HepG2 (cell line): ENCODE results near the gene CDK8. TPM values are rescaled to one million over a fixed set of nuclear protein-coding genes. Genes with fewer than 3 reads are reported as not detected.

Experiments used
- ATAC-seq: fragments of 200-7000 bp; cut with Tn5 transposase; 3 replicates; pipeline ENCODE4 v1.9.1; 2020; ENCODE audit warnings: mild to moderate bottlenecking, moderate library complexity
- BruUV-seq: library from RNA; stranded (reverse); fragments of 400-500 nt; replicated peaks from 2 replicates; lab custom pipeline; 2021; lab: Mats Ljungman, UMichigan
- CTCF ChIA-PET: fragments of 300-600 bp; formaldehyde crosslinking; extraction: SDS; loops from one replicate; lab custom pipeline; 2021; ENCODE audit warnings: low total read pairs, inconsistent platforms, low intra/inter-chr PET ratio; lab: Yijun Ruan, JAX
- POLR2A ChIA-PET: fragments of 350-600 bp; sonication (Branson Sonifier 250); formaldehyde crosslinking; loops from one replicate; lab custom pipeline; 2020; ENCODE audit warnings: antibody characterized with exemption, inconsistent platforms; lab: Yijun Ruan, JAX
- DNase-seq: peaks from one replicate; pipeline ENCODE4 v3.0.0-alpha.2; 2015; ENCODE audit warnings: low spot score
- FAIRE-seq: peaks from 3 replicates; lab custom pipeline; 2011; peaks lifted over from hg19 to GRCh38; lab: Jason Lieb, UNC
- H2AFZ ChIP-seq: one replicate; pipeline ENCODE4 v1.6.1; 2011; ENCODE audit warnings: low read length, inconsistent platforms
- H3K27ac ChIP-seq: fragments of 300-600 bp; 3 replicates; pipeline ENCODE4 v1.8.0; 2011; ENCODE audit warnings: mixed run types, mild to moderate bottlenecking, mixed read lengths, low read length, inconsistent platforms; ENCODE audit not compliant: insufficient read depth; ENCODE audit errors: extremely low read length
- H3K27me3 ChIP-seq, 2 experiments: fragments of 200-600 bp in 1 of 2; 2 replicates in 1 of 2; 3 replicates in 1 of 2; pipeline versions ENCODE4 v1.6.0 to v1.8.0; 2011; ENCODE audit warnings: low read length in 2 of 2, mild to moderate bottlenecking in 2 of 2, moderate library complexity in 2 of 2, inconsistent platforms in 1 of 2; ENCODE audit not compliant: insufficient read depth in 2 of 2, control insufficient read depth in 1 of 2
- H3K36me3 ChIP-seq, 2 experiments: fragments of 200-600 bp in 1 of 2; replicated peaks in 1 of 2; 2 replicates in 1 of 2; 3 replicates in 1 of 2; pipeline versions ENCODE4 v1.5.1 to v1.8.0; 2011; ENCODE audit warnings: low read length in 2 of 2, inconsistent platforms in 1 of 2; ENCODE audit not compliant: insufficient read depth in 2 of 2, control insufficient read depth in 1 of 2
- H3K4me1 ChIP-seq: 2 replicates; pipeline ENCODE4 v1.5.1; 2012; ENCODE audit warnings: low read length, inconsistent platforms; ENCODE audit not compliant: insufficient read depth
- H3K4me2 ChIP-seq: 2 replicates; pipeline ENCODE4 v1.6.0; 2011; ENCODE audit warnings: low read depth, low read length, inconsistent platforms
- H3K4me3 ChIP-seq, 3 experiments: fragments of 200-600 bp in 1 of 3; sonication (generic), shearing (Covaris generic) in 1 of 3; replicated peaks in 1 of 3; 2 replicates each; pipeline ENCODE4 v1.5.1; 2011 to 2016; ENCODE audit warnings: low read length in 3 of 3, inconsistent platforms in 2 of 3, low read depth in 2 of 3, mild to moderate bottlenecking in 2 of 3, control low read depth in 1 of 3, mixed read lengths in 1 of 3; ENCODE audit not compliant: insufficient read depth in 1 of 3
- H3K79me2 ChIP-seq: one replicate; pipeline ENCODE4 v1.6.1; 2011; ENCODE audit warnings: low read length, inconsistent platforms; ENCODE audit not compliant: insufficient read depth
- H3K9ac ChIP-seq: 2 replicates; pipeline ENCODE4 v1.6.0; 2011; ENCODE audit warnings: mild to moderate bottlenecking, low read depth, low read length, inconsistent platforms; ENCODE audit not compliant: insufficient read depth
- H3K9me3 ChIP-seq: 2 replicates; pipeline ENCODE4 v1.5.1; 2012; ENCODE audit warnings: mild to moderate bottlenecking, low read length
- H4K20me1 ChIP-seq: 2 replicates; pipeline ENCODE4 v1.6.0; 2011; ENCODE audit warnings: inconsistent platforms, mild to moderate bottlenecking, low read length, moderate library complexity; ENCODE audit not compliant: insufficient read depth
- CHCHD3 ChIP-seq: sonication (generic); formaldehyde crosslinking; IDR thresholded peaks from 2 replicates; pipeline ENCODE4 v1.8.0; 2022; ENCODE audit warnings: mild to moderate bottlenecking, missing genetic modification reagents, moderate library complexity
- MAFF ChIP-seq: IDR thresholded peaks from 2 replicates; pipeline ENCODE4 v1.6.1; 2011; ENCODE audit warnings: low read depth, low read length, improper control_type of control experiment
- MAFK ChIP-seq, 2 experiments: IDR thresholded peaks in 1 of 2; conservative IDR thresholded peaks in 1 of 2; 2 replicates each; pipeline ENCODE4 v1.6.1; 2011; ENCODE audit warnings: improper control_type of control experiment in 2 of 2, low read length in 2 of 2
- NRL ChIP-seq: sonication (generic); formaldehyde crosslinking; IDR thresholded peaks from 2 replicates; pipeline ENCODE4 v1.5.0; 2020; ENCODE audit warnings: missing genetic modification reagents, mild to moderate bottlenecking, moderate library complexity, borderline replicate concordance
- SYNCRIP ChIP-seq: fragments of 200-400 bp; formaldehyde crosslinking; IDR thresholded peaks from 2 replicates; pipeline ENCODE4 v1.6.1; 2018; ENCODE audit warnings: mild to moderate bottlenecking, low read depth, low read length; ENCODE audit not compliant: insufficient read depth
- TIGD3 ChIP-seq: sonication (generic); formaldehyde crosslinking; IDR thresholded peaks from 2 replicates; pipeline ENCODE4 v1.5.1; 2020; ENCODE audit warnings: mild to moderate bottlenecking, missing genetic modification reagents, borderline replicate concordance
- ZNF251 ChIP-seq: sonication (generic); formaldehyde crosslinking; IDR thresholded peaks from 2 replicates; pipeline ENCODE4 v1.9.0; 2021; ENCODE audit warnings: mild to moderate bottlenecking, missing genetic modification reagents
- WGBS: methylation state at CpG from one replicate; pipeline ENCODE4 v1.1.6; 2017; ENCODE audit warnings: low lambda C conversion rate; 5-methylcytosine and 5-hydroxymethylcytosine counted together
- in situ Hi-C: cut with HindIII; loops from 2 replicates; pipeline ENCODE4 v1.10.0; 2017; ENCODE audit warnings: low pct_unique_long_range_greater_than_20kb; ENCODE audit not compliant: extremely low pct_ligation_motif_present
- intact Hi-C: fragments of 100-400 bp; cut with micrococcal nuclease; formaldehyde crosslinking; loops from one replicate; pipeline ENCODE4 v1.10.0; 2022; ENCODE audit not compliant: unreplicated experiment
- polyA plus RNA-seq, 8 experiments: library from polyadenylated mRNA; depleted of rRNA in 3 of 8; stranded (reverse) in 7 of 8; unstranded in 1 of 8; fragments of >200 nt; fragmentation: Illumina TruSeq in 4 of 8; extraction: Trizol in 4 of 8; gene quantifications; 2 replicates each; pipeline versions ENCODE4 v1.2.1 to v1.2.3, GENCODE V29; 2011 to 2016; ENCODE audit warnings: low read depth in 4 of 8, missing spikeins in 1 of 8, mixed read lengths in 1 of 8; ENCODE audit not compliant: insufficient read depth in 1 of 8
- total RNA-seq, 5 experiments: library from RNA; depleted of rRNA; stranded (reverse); fragments of >200 nt; fragmentation: Illumina TruSeq; extraction: Trizol; gene quantifications; 2 replicates each; pipeline ENCODE4 v1.2.3, GENCODE V29; 2016; ENCODE audit warnings: low read depth in 1 of 5

The CDK8 gene
- total and polyA plus RNA-seq, 2 of the 13 experiments (the other 11 are each of a cell fraction or from before 2014, with no cell fraction given): 15.8 to 16.4 TPM

DNA sequence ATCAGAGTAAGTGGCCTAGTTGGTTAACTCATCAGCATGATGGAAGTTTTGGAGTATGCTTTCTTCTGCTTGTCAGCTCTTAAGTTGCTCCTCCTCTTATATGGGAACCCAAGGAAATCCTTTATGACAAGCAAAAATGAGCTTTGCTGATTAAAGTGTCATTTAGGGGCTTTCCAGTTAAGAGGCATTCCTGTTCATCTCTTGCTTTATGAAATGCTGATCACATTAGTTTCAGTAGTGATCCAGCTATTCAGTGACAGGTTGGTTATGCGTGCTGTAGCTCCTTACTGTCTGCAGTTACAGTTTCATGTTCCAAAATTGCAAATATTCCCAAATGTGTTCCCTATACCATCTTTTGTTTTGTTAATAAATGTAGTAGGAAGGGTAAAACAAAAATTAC lies 146.6 kb downstream of the CDK8 start:
- FAIRE-seq (no peak), ATAC-seq (no peak), DNase-seq (no peak)
- Histone ChIP-seq H3K9ac (no peak overlapping the region), H3K27me3 (no peaks in the 10 kb centered on the region), H4K20me1 (no peaks in the 10 kb centered on the region), H3K79me2 (no peaks in the 10 kb centered on the region), H2AFZ (no peak overlapping the region), H3K4me3 (no peak overlapping the region), H3K4me1 (peaks cover 25% of the 10 kb centered on the region), H3K36me3 (peaks cover 3 to 9% of the 10 kb centered on the region in 2 experiments; a peak in 4 of 5 replicates), H3K27ac (peak overlapping the region; percentile 61), H3K4me2 (no peak overlapping the region), H3K9me3 (no peaks in the 10 kb centered on the region)
- TF ChIP-seq NRL (CRISPR knock-in tag) (no peak), ZNF251 (CRISPR knock-in tag) (no peak), SYNCRIP (no peak), CHCHD3 (CRISPR knock-in tag) (no peak)
- WGBS: 94% methylated on average over 1 of the region's 1 CpG
- intact Hi-C loops: loop anchor here (5.0 kb wide), 1 partner anchor 213 kb away; no protein-coding TSS in a partner anchor
- in situ Hi-C loops: no loop called here
- ChIA-PET CTCF (no interaction called here), POLR2A (no interaction called here)
- no TSS peak for BruUV-seq

- no peaks in the 10 kb centered on the region for H3K27me3 ChIP-seq
- peaks cover 3 to 9% of the 10 kb centered on the region in 2 experiments; a peak in 4 of 5 replicates for H3K36me3 ChIP-seq
- no peak overlapping the region for H2AFZ ChIP-seq
- no peak for DNase-seq
- H3K4me3 ChIP-seq: no peak overlapping the region
- no peak for ATAC-seq
- H3K9me3 ChIP-seq: no peaks in the 10 kb centered on the region
- POLR2A ChIA-PET: no interaction called here
- 94% methylated on average over 6 of the region's 6 CpGs for WGBS
- no peaks in the 10 kb centered on the region for H3K79me2 ChIP-seq
- TF ChIP-seq MAFK (conservative IDR thresholded peaks at IDR 0.05 in 1 of 2, IDR thresholded peaks at IDR 0.05 in 1 of 2; ENCODE audit: low read length in 2 of 2) (peak; percentile 44 to 58; a peak in 2 of 4 replicates), TIGD3 (CRISPR knock-in tag) (no peak), MAFF (peak; percentile 57)
- no TSS peak for BruUV-seq
- no peak overlapping the region for H3K9ac ChIP-seq
- H3K4me1 ChIP-seq: peaks cover 25% of the 10 kb centered on the region
- peak overlapping the region; percentile 25; the same call in 1 of the 2 replicates for H3K4me2 ChIP-seq
- intact Hi-C loops: loop anchor here (5.0 kb wide), 1 partner anchor 214 kb away; no protein-coding TSS in a partner anchor
- peak overlapping the region; percentile 61 for H3K27ac ChIP-seq
- in situ Hi-C loops: no loop called here
- H4K20me1 ChIP-seq: no peaks in the 10 kb centered on the region
- no peak for FAIRE-seq
- CTCF ChIA-PET: no interaction called here
Measured at GRCh38 chr13:26401069-26401468, 147.1 kb downstream of the CDK8 start.
